SKM-1 treated with dmso at 0.1 percent for 144 hours (cell line): ENCODE results near the gene OSM.

Source experiments
- DNase-seq: peaks from one replicate; lab custom pipeline; 2025; ENCODE audit not compliant: unreplicated experiment; lab: John Stamatoyannopoulos, UW

OSM gene

DNA sequence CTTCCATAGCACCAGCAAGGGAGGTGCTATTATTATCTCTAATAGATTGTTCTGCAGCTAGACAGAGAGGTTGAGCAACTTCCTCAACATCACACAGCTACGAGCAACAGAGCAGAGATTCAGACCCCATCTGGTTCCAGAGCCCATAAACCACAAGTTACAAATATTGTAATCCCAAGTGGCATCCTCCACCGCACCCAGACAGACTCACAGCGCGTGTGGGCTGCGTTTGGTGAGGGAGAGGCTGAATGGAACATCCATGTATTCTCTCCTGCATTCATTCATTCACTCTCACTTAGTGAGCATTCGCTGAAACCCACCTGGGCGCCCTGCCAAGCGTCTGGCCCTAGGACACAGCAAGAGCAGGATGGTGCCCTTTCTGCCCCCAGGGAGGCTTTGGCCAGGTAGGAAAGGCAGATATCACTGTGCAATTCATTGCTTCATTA lies 53.6 kb downstream of the OSM start:
- DNase-seq = no peak
